NOMO-1 treated with dmso at 0.1 percent for 144 hours (cell line): ENCODE measurements around the gene IL36G.
"Not testable (repeated sequence)": the region's sequence is repeated elsewhere in the genome, so short reads cannot be mapped to it uniquely, and the experiment has no call there.

Source experiments
- DNase-seq: peaks from one replicate; lab custom pipeline; 2025; ENCODE audit not compliant: unreplicated experiment; lab: John Stamatoyannopoulos, UW

The IL36G gene

GRCh38 chr2:112977559-112978056 lies at the start of gene IL36G:
TSS of gene IL36G (plus strand) at chr2:112978006. CDS start at chr2:112978639, 633 bp downstream.
- DNase-seq: no peak

DNA sequence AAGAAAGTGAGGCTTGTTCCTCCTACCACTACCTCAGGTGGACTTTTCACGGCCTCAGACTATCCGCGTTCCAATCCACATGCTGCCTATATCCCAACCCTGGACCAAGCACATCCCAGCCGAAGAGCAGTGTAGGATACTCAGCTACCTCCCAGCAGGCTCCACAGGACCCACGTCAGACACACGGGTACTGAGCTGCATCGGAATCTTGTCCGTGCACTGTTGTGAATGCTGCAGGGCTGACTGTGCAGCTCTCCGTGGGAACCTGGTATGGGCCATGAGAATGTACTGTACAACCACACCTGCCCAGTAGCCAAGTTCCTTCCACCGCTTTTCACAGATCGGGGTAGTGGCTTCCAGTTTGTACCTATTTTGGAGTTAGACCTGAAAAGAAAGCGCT lies 44.5 kb upstream of the IL36G start:
- no peak for DNase-seq

DNA sequence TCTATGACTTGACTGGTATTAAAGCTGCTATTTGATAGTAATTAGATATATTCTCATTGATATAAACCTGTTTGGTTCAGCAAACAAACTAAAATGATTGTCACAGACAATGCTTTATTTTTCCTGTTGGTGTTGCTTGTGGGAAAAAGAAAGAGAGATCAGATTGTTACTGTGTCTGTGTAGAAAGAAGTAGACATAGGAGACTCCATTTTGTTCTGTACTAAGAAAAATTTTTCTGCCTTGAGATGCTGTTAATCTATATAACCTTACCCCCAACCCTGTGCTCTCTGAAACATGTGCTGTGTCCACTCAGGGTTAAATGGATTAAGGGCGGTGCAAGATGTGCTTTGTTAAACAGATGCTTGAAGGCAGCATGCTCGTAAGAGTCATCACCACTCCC lies 43.7 kb upstream of the IL36G start:
- not testable (repeated sequence) for DNase-seq

DNA sequence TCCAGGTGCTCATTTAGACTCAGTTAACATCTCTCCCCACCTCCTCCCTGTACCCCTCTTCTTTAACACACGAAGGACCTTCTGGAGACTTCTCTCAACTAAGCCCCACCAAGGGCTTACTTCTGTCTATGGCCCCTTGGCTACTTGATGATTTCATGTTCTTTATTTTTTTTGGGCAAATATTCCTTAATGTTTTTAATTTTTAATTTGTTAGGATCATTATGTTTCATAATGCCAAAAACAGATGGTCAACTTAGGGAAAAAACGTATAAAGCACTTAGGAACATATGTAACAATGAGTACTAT lies 40.9 kb upstream of the IL36G start:
- no peak for DNase-seq

GRCh38 chr2:112938904-112939303 lies 38.9 kb upstream of the IL36G start:
- DNase-seq: no peak

- no peak for DNase-seq
Measured at GRCh38 chr2:112939425-112939824, 38.4 kb upstream of the IL36G start.

DNA sequence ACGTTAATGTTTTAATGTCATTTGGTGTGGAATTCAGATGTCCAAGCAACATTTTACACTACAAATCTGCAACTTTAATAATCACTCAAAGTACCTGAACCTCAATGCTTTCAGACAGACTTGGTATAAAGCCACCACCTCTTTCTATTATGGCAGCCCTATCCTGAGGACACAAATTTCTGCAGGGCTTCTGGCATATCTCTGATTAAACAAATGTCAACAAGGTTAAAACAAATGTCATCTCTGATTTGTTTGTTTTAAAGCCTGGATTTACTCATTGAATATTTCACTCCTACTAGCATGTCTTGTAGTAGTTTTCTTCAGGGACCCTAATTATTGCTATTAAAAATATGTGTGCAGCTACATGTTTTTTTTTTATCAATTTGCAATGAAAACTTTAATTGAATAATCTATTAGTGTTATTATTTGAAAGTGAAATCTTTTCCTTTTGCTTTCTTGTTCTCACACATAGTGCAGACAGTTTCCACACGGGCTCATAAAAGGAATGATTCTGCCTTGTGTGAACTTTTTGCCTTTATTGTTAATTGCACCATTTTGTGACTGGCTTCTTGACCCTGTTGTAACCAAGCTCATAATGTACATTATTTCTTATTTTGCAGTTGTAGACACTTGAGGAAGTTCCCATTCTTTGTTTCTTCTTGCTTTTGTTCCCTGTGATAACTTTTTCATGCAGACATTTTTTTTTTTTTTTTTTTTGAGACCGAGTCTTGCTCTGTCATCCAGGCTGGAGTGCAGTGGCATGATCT lies 36.8 kb upstream of the IL36G start:
- no peak for DNase-seq

- DNase-seq: peak; percentile 58
Measured at GRCh38 chr2:112941753-112942653, 35.8 kb upstream of the IL36G start.

DNA sequence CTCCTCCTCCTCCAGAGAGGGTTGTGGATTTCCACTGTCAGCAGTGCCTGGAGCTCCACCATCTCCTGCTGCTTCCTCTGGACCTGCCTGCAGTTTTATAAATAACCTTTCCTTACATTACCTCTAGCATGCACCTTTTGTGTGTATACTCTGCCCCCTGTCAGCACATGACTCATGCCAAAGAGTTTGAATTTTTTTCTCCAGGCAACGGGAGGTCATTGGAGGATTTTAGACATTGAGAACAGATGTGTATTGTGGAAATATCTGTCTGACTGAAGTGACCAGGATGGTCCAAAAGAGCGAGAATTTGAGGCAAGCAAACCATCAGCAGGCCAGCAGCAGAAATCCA lies 35.2 kb upstream of the IL36G start:
- no peak for DNase-seq

DNA sequence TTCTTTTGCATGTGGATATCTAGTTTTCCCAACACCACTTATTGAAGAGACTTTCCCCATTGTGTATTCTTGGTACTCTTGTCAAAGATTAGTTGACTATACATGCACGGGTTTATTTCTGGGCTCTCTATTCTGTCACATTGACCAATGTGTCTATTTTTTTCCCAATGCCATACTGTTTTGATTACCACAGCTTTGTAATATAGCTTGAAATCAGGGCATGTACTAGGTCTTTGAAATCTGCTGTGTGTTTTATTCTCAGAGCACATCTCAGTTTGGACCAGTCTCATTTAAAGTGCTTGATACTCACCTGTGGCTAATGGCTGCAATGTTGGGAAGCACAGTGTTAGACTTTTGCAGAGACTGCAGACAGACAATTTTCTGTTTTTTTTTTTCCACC lies 32.8 kb upstream of the IL36G start:
- no peak for DNase-seq

GRCh38 chr2:112946086-112946485 lies 31.7 kb upstream of the IL36G start:
- DNase-seq: no peak

DNA sequence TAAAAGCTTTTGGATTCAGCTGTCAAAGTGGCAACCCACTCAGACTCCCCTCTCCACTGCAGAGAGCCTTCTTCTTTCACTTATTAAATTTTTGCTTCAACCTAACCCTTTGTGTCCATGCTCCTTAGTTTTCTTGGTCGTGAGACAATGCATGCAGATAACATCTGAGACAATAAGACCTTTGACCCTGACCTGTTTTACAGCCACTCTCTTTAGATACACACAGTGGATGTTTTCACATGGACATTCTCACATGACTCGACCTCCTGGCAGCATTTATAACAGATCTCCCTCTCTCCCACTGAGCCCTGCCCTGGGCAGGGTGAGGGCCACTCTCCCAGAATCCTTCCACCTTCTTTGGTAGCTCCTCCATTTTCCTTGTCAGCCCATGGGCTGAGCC lies 30.4 kb upstream of the IL36G start:
- DNase-seq: no peak

DNA sequence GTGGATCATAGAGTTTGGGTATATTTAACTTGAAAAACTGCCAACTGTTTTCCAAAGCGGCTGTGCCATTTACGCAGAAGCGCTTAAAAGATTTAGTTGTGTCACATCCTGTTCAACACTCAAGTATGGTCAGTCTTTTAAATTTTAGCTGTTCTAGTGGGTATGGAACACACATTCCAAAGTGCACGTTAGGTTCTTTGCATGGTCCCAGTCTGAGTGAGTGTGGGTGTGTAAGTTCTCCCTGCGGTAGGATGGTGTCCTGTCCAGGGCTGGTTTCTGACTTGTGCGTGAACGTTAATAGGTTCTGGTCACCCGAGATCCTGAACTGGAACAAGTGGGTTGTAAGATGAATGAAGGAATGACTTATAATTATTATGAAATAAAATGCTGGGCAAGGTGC lies 28.4 kb upstream of the IL36G start:
- no peak for DNase-seq

GRCh38 chr2:112954364-112954763 lies 23.4 kb upstream of the IL36G start:
- no peak for DNase-seq

GRCh38 chr2:112957511-112957910 lies 20.3 kb upstream of the IL36G start:
- no peak for DNase-seq

GRCh38 chr2:112958428-112959108 lies 19.2 kb upstream of the IL36G start:
- peak; percentile 28 for DNase-seq

DNA sequence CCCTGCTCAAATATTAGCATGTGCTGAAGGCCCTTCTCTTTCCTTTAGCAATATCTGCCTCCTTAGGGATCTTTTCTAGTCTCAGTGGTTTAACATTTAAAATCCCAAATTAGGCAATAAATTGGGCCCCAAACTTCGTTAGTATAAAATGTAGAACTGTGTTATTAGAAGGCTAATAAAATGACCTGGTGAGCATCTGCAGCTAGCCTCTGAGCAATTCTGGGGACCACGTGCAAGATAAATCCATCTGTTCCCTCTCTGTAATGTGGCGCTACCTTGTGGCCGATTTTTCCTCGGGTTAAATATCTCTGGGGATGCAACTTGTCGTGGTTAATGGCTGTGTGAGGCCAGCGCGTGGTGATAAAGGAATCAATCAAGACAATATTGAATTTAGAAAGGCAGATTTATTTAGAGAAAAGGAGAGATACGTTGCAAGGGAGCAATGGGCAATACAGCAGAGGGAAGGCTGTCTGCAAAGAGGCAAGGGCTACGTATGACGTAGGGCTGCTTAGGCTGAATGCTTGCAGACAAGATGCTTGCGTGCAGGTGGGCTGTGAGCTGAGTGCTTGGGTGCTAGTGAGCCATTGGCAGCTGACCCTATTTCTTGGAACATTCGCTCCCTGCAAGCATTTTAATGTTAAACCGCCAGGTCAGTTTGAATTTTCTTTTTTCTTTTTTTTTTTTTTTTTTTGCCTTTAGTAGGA lies 18.5 kb upstream of the IL36G start:
- DNase-seq: no peak

- no peak for DNase-seq
Measured at GRCh38 chr2:112960230-112960825, 17.5 kb upstream of the IL36G start.

GRCh38 chr2:112962308-112963175 lies 15.3 kb upstream of the IL36G start:
- no peak for DNase-seq

DNA sequence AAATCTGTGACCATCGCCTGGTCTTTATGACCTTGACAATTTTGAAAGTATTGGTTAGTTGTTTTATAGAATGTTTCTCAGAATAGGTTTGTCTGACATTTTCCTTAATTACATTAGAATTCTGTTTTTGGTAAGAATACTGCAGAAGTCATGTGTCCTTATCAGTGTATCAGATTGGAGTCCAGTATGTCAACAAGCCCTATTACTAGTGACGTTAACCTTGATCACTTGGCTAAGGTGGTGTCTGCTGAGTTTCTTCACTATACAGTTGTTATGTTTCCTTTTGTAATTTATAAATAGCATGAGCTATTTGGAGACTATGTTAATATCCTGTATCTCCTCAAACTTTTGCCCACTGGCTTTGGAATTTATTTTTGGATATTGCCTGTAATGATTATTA lies 10.8 kb upstream of the IL36G start:
- no peak for DNase-seq
